Activated T-helper 1 cell treated with anti-CD3 and anti-CD28 coated beads, Interleukin-12 subunit alpha, Interleukin-12 subunit beta, Interleukin-2, Interleukin-4 antibody, amounts not matched to agents 30 ng/mL and 10 ng/mL and 1 ng/mL, durations not matched to agents 14 hours and 24 hours and 36 hours (primary cell): Measurements from ENCODE around the gene MRPS7. TPM values are rescaled to one million over a fixed set of nuclear protein-coding genes. Genes with fewer than 3 reads are reported as not detected.

Source experiments
- DNase-seq: peaks from one replicate; pipeline ENCODE4 v3.0.0; 2021; ENCODE audit warnings: low spot score
- H3K27ac Mint-ChIP-seq: one replicate; pipeline ENCODE4 v1.8.0; 2021; ENCODE audit warnings: mild to moderate bottlenecking, mixed read lengths
- H3K27me3 Mint-ChIP-seq: one replicate; pipeline ENCODE4 v1.8.0; 2022; ENCODE audit warnings: mild to moderate bottlenecking, moderate library complexity, mixed read lengths; ENCODE audit not compliant: insufficient read depth
- H3K36me3 Mint-ChIP-seq: one replicate; pipeline ENCODE4 v1.8.0; 2021; ENCODE audit warnings: low read depth, mixed read lengths
- H3K4me1 Mint-ChIP-seq: one replicate; pipeline ENCODE4 v1.8.0; 2021; ENCODE audit warnings: low read depth, mixed read lengths
- H3K4me3 Mint-ChIP-seq: one replicate; pipeline ENCODE4 v1.8.0; 2021; ENCODE audit warnings: mild to moderate bottlenecking, moderate library complexity, mixed read lengths
- H3K9me3 Mint-ChIP-seq: one replicate; pipeline ENCODE4 v1.8.0; 2021; ENCODE audit warnings: mixed read lengths
- intact Hi-C: fragments of 100-400 bp; cut with micrococcal nuclease; formaldehyde crosslinking; loops from one replicate; pipeline ENCODE4 v1.15.1; 2024
- total RNA-seq: library from RNA; stranded (reverse); gene quantifications from 2 replicates; pipeline ENCODE4 v1.2.3, GENCODE V29; 2022

Gene MRPS7
- total RNA-seq, 1 donor from 2014 or later: 126 TPM

DNA sequence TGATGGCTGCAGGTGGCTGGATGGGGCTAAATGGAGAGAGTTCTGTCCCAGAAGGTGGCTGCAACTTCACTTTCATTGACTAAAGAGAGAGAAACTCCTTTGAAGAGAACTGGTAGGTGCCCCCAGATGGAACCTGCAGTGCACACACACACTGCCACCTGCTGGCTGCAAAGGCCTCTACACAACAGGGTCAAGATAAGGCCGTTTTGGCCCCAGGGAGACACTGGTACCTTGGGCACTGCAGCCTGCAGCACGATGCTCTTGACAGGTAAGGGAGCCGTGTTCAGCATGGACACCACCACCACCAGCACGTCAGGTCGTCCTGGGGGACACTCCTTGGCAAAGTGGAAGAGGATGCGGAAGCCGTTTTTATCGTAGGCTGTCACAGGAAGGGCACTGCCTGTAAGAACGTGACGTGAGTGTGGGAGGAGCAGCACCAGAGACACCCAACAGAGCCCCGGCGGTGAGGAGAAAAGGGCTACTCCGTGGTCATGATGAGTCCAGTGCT is 22.9 kb upstream of the MRPS7 start:
- Mint-ChIP-seq H3K4me1 (peaks cover 35% of the 10 kb centered on the region), H3K27me3 (no peaks in the 10 kb centered on the region), H3K4me3 (peak overlapping the region; percentile 38), H3K36me3 (peaks cover 62% of the 10 kb centered on the region), H3K9me3 (no peaks in the 10 kb centered on the region), H3K27ac (peak overlapping the region; percentile 76)
- DNase-seq: peak; percentile 35
- intact Hi-C loops: loop anchor here (1.0 kb wide), 3 partner anchors 23 to 124 kb away; partner anchors contain the start of genes GGA3, MRPS7 and NUP85

DNA sequence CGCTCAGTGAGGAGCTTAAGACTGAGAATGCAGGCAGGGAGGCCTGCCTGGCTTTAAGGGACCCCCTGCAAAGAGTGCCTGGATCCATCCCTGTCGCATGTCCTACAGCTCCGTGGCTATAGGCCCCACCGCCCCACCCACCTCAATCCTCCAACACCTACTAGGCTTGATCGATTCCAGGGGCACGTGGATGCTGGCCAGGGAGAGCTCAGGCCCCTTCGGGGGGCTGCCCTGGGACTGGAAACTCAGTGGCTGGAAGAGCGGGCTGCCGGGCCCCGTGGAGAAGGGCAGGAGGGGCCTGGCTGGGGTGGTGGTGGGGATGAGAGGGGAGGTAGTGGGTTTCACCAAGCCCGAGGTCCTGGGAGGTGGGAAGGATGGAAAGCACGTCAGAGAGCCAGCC is 22.5 kb upstream of the MRPS7 start:
- intact Hi-C loops: no loop called here
- Mint-ChIP-seq H3K27me3 (no peaks in the 10 kb centered on the region), H3K9me3 (no peaks in the 10 kb centered on the region), H3K36me3 (peaks cover 63% of the 10 kb centered on the region), H3K27ac (no peak overlapping the region), H3K4me1 (peaks cover 39% of the 10 kb centered on the region), H3K4me3 (no peak overlapping the region)
- DNase-seq: no peak

DNA sequence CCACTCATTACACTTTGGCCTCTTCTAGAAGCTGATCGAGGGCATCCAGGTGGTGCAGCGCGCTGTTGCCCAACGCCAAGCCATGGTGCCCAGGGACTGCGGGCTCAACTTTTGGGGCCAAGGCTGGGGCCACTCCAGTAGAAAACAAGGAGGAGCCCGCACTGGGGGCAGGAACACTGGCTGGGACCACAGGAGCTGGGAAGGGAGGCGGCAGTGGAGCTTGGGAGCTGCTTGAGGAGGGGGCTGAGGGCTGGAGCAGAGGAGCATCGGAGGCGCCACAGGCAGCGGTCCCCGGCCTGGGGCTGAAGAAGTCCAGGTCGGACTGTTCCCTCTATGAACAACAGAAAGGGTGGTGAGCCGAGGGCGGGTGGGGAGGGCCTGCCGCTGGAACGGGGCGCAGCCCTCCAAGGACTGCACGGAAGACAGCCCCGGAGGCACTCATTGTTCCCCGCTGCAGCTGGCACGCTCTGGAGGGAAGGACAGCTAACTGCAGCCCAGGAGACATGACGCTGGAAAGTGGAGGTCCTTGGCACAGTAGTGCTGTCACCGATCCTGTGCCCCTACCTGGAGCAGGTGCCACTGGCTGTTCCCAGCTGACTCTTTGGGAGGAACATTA is 21.8 kb upstream of the MRPS7 start:
- Mint-ChIP-seq H3K36me3 (peaks cover 61% of the 10 kb centered on the region), H3K4me1 (peaks cover 45% of the 10 kb centered on the region)

DNA sequence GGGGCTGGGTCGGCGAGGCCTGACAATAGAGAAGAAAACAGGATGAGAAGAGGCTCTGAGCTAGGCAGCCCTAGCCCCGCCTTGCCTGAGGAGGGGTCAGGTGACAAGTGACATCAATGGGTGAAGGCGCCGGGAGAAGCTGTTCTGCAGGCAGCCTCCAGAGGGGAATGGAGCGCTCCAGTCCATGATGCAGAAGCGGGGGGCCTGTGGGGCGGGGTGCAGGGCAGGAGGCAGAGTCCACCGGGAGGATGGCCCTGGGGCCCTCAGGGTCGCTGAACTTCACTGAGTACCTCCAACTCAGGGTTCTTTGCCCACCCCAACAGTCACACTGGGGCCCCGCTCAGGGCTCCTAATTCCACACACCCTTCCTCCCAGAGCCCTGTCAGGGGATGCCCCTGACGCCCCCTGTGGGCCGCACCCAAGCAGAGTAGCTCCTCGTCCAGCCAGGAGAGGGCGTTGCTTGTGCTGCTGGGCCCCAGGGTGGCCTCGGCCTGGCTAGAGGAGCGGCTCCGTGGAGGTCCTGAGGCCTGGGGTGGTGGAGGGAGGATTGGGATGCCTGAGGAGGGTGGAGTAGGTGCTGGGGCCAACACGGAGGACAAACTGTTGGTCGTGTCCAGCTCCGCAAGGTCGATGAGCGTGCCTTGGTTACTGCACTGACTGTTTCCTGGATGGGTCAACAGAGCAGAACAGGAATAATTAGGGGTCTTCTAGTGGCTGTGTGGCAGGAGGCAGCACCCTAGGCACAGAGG is 21.1 kb upstream of the MRPS7 start:
- no peaks in the 10 kb centered on the region for H3K9me3 Mint-ChIP-seq
- H3K27me3 Mint-ChIP-seq: no peaks in the 10 kb centered on the region
- peaks cover 59% of the 10 kb centered on the region for H3K36me3 Mint-ChIP-seq
- H3K4me3 Mint-ChIP-seq: no peak overlapping the region
- H3K4me1 Mint-ChIP-seq: peaks cover 45% of the 10 kb centered on the region
- DNase-seq: no peak
- intact Hi-C loops: loop anchor here (1.0 kb wide), 1 partner anchor 172 kb away; no protein-coding TSS in a partner anchor
- peak overlapping the region; percentile 68 for H3K27ac Mint-ChIP-seq

More for the DNA sequence above, 21.8 kb upstream of the MRPS7 start:
- H3K9me3 Mint-ChIP-seq: no peaks in the 10 kb centered on the region
- peak overlapping the region; percentile 68 for H3K27ac Mint-ChIP-seq
- no peak overlapping the region for H3K4me3 Mint-ChIP-seq
- intact Hi-C loops: loop anchor here (1.0 kb wide), 1 partner anchor 172 kb away; no protein-coding TSS in a partner anchor
- no peaks in the 10 kb centered on the region for H3K27me3 Mint-ChIP-seq
- DNase-seq: no peak

DNA sequence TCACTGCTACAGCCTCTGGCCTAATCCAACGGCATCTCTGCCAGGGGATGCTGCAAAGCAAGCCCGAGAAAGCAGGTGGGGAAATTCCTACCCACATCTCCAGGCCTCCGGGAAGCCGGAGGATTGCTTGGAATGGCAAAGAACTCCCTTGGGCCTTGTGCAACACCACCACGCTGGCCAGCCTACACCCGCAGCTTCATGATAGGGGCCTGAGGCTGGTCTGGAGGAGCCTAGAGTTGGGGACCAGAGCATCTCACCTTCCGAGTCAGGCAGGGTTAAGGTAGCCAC is 20.6 kb upstream of the MRPS7 start:
- peaks cover 62% of the 10 kb centered on the region for H3K36me3 Mint-ChIP-seq
- no peak overlapping the region for H3K27ac Mint-ChIP-seq
- intact Hi-C loops: no loop called here
- no peak overlapping the region for H3K4me3 Mint-ChIP-seq
- H3K27me3 Mint-ChIP-seq: no peaks in the 10 kb centered on the region
- H3K4me1 Mint-ChIP-seq: peaks cover 48% of the 10 kb centered on the region
- no peak for DNase-seq
- no peaks in the 10 kb centered on the region for H3K9me3 Mint-ChIP-seq

DNA sequence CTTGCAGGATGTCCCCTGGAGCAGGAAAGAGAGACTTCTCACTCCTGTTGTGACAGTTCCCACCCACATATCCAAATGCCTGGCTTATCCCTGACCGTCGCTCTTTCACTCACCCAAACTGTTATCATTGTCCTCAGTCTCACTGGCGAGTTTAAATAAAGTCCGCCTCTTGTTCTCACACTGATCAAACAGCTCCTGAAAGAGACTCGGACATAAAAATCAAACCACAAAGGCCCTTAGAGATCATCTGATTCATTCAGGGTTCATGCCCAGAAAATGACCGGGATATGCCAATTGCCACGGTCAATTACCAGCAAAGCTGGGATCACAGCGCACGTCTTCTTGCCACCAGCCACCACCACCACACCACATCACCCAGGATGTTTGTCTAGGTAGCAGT is 20.2 kb upstream of the MRPS7 start:
- intact Hi-C loops: no loop called here
- Mint-ChIP-seq H3K4me1 (peaks cover 51% of the 10 kb centered on the region), H3K36me3 (peaks cover 61% of the 10 kb centered on the region), H3K9me3 (no peaks in the 10 kb centered on the region), H3K4me3 (no peak overlapping the region), H3K27ac (peak overlapping the region; percentile 90), H3K27me3 (no peaks in the 10 kb centered on the region)
- DNase-seq: no peak

DNA sequence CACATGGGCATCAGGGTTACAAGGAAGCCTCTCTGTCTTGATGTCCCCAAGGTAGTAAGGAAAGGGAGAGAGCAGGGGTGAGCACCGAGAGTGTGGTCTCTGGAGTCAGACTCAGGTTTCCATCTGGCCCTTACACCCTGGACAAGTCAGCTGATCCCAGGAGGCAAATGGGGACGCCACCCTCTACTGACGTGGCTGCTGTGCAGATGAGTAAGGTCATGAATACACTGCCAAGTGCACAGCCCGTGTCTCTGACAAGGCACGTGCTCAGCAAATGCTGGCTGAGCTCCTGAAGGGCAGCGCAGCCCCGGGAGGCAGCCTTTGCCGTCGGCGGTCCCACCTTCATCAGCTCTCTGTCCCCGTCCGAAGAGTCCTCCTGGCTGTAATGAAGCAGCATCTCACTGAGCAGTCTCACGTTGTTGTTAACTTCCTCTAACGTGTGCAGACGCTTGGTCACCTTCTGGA is 19.7 kb upstream of the MRPS7 start:
- Mint-ChIP-seq H3K4me1 (peaks cover 51% of the 10 kb centered on the region), H3K9me3 (no peaks in the 10 kb centered on the region), H3K27me3 (no peaks in the 10 kb centered on the region), H3K36me3 (peaks cover 61% of the 10 kb centered on the region), H3K4me3 (peak overlapping the region; percentile 64), H3K27ac (peak overlapping the region; percentile 90)
- no peak for DNase-seq
- intact Hi-C loops: loop anchor here (1.0 to 2.0 kb wide), 2 partner anchors 8 to 19 kb away; partner anchors contain the start of genes GGA3 and MRPS7

DNA sequence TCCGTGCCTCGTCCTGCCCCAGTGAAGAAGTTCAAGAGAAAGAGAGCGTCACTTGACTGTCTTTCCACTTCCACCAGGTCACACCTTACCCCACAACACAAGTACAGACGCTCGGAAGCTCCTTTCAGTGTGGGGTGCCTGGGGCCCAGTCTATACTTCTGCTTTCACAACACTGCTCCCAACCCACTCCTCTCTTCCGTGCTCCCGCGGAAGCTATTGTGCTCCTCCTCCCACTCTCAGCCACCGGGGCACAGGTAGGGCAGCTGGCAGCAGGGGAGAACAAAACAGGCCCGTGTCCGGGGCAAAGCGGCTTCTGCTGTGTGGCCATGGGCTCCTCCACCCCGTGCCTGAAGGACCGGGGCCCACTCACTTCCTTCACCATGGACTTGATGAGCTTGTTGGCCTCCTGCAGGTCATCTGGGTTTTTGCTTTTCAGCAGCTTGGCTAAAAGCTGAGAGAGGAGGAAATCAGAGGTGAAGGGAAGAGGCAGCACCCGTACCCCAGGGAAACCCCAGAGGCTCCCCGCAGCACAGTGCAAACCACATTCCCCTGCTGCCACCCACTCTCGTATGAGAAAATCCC is 19.1 kb upstream of the MRPS7 start:
- intact Hi-C loops: loop anchor here (1.0 to 2.0 kb wide), 2 partner anchors 8 to 18 kb away; partner anchors contain the start of genes GGA3 and MRPS7
- H3K27me3 Mint-ChIP-seq: no peaks in the 10 kb centered on the region
- H3K27ac Mint-ChIP-seq: peak overlapping the region; percentile 90
- no peaks in the 10 kb centered on the region for H3K9me3 Mint-ChIP-seq
- DNase-seq: peak; percentile 24
- peaks cover 58% of the 10 kb centered on the region for H3K36me3 Mint-ChIP-seq
- peak overlapping the region; percentile 64 for H3K4me3 Mint-ChIP-seq
- H3K4me1 Mint-ChIP-seq: peaks cover 53% of the 10 kb centered on the region

DNA sequence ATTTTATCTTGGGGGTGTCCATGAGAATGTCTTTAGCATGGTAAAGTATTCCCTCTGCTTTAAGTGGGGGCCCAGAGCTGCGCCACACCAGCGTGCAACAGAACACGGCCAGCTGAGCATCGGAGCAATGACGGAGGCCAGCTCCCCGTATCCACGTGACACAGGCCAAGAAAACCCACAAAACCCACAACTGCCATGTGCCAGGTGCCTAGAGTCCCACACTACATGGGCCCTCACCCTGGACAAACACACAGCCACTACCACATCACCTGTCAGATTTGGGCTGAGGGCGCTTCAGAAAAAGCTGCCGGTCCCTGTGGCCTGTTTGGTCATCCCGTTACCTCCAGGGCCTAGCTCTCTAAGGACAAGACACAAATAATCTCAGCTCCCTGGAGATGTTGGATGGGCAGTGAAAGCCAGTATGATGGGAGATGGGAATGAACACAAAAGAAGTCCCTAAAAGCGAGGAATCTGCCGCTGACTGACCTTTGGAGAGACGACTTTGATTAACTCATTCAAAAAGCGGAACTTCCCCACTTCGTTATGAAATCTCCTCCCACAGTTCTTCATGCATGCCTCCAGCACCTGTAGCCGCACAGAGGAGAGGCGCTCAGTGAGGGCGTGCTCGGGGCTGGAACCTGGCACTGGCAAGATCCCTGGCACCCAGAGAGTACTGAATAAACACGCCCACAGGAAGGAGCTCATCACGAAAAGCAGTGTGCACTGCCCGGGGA is 17.4 kb upstream of the MRPS7 start:
- no peaks in the 10 kb centered on the region for H3K9me3 Mint-ChIP-seq
- peaks cover 56% of the 10 kb centered on the region for H3K4me1 Mint-ChIP-seq
- no peaks in the 10 kb centered on the region for H3K27me3 Mint-ChIP-seq
- H3K4me3 Mint-ChIP-seq: peak overlapping the region; percentile 46
- peak overlapping the region; percentile 85 for H3K27ac Mint-ChIP-seq
- peaks cover 51% of the 10 kb centered on the region for H3K36me3 Mint-ChIP-seq
- intact Hi-C loops: no loop called here
- DNase-seq: no peak

DNA sequence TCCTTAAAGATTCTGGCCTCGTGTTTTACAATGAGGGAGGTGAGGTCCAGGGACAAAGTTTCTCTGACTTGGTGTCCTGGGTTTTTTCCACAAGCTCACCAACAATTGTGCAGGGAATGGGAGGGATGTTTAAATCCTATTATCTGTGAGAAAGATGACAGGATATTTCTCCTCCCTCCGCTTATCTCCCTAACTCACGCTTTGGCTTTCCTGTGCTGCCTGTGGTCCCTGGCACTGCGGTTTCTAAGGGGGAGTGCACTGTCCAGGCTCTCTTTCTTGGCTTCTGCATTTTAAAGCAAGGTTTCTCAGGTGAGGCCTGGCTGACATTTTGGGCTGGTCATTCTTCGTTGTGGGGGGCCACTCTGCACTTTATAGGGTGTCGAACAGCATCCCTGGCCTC is 16.7 kb upstream of the MRPS7 start:
- peaks cover 63% of the 10 kb centered on the region for H3K4me1 Mint-ChIP-seq
- no peak overlapping the region for H3K4me3 Mint-ChIP-seq
- H3K27ac Mint-ChIP-seq: no peak overlapping the region
- peaks cover 54% of the 10 kb centered on the region for H3K36me3 Mint-ChIP-seq
- H3K9me3 Mint-ChIP-seq: no peaks in the 10 kb centered on the region
- no peaks in the 10 kb centered on the region for H3K27me3 Mint-ChIP-seq
- intact Hi-C loops: no loop called here
- DNase-seq: no peak

DNA sequence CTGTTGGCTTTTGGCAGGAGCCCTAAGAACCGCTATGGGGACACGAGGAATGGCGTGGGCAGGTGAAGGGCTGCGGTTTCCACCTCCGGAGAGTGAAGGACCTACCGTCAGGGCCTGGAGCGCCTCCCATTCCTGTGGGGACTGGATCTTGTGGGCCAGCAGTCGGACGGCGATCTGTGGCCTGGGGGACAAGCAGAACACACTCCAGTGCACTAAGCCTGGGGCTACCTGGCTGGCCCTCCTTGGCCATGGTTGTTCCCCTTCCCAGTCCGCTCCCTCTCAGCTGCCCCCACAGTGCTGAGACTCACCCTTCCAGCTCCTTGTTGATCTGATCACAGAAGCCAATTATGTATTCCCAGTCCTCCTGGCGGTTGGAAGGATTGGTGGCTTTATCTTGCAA is 15.3 kb upstream of the MRPS7 start:
- H3K36me3 Mint-ChIP-seq: peaks cover 48% of the 10 kb centered on the region
- H3K4me3 Mint-ChIP-seq: no peak overlapping the region
- H3K27ac Mint-ChIP-seq: peak overlapping the region; percentile 29
- H3K27me3 Mint-ChIP-seq: no peaks in the 10 kb centered on the region
- H3K9me3 Mint-ChIP-seq: no peaks in the 10 kb centered on the region
- intact Hi-C loops: no loop called here
- DNase-seq: no peak
- peaks cover 67% of the 10 kb centered on the region for H3K4me1 Mint-ChIP-seq

DNA sequence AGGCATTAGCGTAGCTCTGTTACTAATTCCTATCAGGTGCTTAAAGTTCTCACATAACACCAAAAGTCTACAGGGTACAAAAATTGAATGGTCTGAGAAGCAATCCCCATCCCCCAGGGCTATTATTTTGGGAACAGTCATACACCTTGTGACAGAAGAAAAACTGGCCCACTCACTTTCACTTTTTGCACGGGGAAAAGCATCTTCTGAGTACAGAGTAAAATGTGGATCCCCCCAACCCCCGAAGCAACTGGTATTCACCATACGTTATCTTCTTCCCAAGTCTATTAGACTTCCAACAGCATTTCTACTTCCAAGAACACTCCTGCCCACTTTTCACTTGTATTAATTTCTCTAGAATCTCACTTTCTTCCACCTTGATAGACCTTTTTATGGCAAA is 12.1 kb upstream of the MRPS7 start:
- no peak for DNase-seq
- Mint-ChIP-seq H3K36me3 (peaks cover 30% of the 10 kb centered on the region), H3K4me1 (peaks cover 65% of the 10 kb centered on the region), H3K4me3 (peak overlapping the region; percentile 77), H3K27me3 (no peaks in the 10 kb centered on the region), H3K9me3 (no peaks in the 10 kb centered on the region), H3K27ac (peak overlapping the region; percentile 92)
- intact Hi-C loops: no loop called here
